SK-N-SH (cell line): ENCODE measurements around the gene PALM. TPM values are rescaled to one million over a fixed set of nuclear protein-coding genes. Genes with fewer than 3 reads are reported as not detected.

ENCODE experiments used
- CTCF ChIA-PET: fragments of 300-600, 350-600 bp; formaldehyde crosslinking; extraction: SDS; loops from one replicate; lab custom pipeline; 2021; lab: Yijun Ruan, JAX
- POLR2A ChIA-PET: fragments of 350-600 bp; sonication (Branson Sonifier 250); formaldehyde crosslinking; extraction: SDS; loops from one replicate; lab custom pipeline; 2020; ENCODE audit warnings: antibody characterized with exemption, inconsistent platforms; lab: Yijun Ruan, JAX
- DNase-seq: peaks from one replicate; pipeline ENCODE4 v3.0.0; 2012
- H2AFZ ChIP-seq: fragments of 200-600 bp; sonication (generic); 2 replicates; pipeline ENCODE4 v1.8.1; 2016; ENCODE audit warnings: antibody characterized with exemption, mild to moderate bottlenecking, low read depth
- H3F3A ChIP-seq: fragments of 200-600 bp; sonication (generic); replicated peaks from 2 replicates; pipeline ENCODE3; 2016; ENCODE audit warnings: antibody characterized with exemption, mild to moderate bottlenecking; ENCODE audit not compliant: insufficient read depth
- H3K27ac ChIP-seq, 2 experiments: fragments of 200-500 bp in 1 of 2; fragments of 200-600 bp in 1 of 2; sonication (Bioruptor generic) in 1 of 2; sonication (generic), shearing (Covaris generic) in 1 of 2; 2 replicates each; pipeline versions ENCODE4 v1.5.1 to v1.6.1; 2014 to 2016; ENCODE audit warnings: low read depth in 2 of 2, inconsistent platforms in 1 of 2, low read length in 1 of 2, mild to moderate bottlenecking in 1 of 2, mixed read lengths in 1 of 2
- H3K27me3 ChIP-seq: fragments of 200-600 bp; sonication (generic), shearing (Covaris generic); 2 replicates; pipeline ENCODE4 v1.6.1; 2016; ENCODE audit warnings: mixed run types; ENCODE audit not compliant: insufficient read depth
- H3K36me3 ChIP-seq, 2 experiments: fragments of 200-500 bp in 1 of 2; fragments of 200-600 bp in 1 of 2; sonication (Bioruptor generic) in 1 of 2; sonication (generic) in 1 of 2; replicated peaks in 1 of 2; 2 replicates each; pipeline versions ENCODE3 to v1.5.1; 2014 to 2016; ENCODE audit warnings: low read length in 1 of 2, mild to moderate bottlenecking in 1 of 2; ENCODE audit not compliant: insufficient read depth in 2 of 2, control insufficient read depth in 1 of 2
- H3K4me1 ChIP-seq, 2 experiments: fragments of 200-500 bp in 1 of 2; fragments of 200-600 bp in 1 of 2; sonication (Bioruptor generic) in 1 of 2; sonication (generic), shearing (Covaris generic) in 1 of 2; 2 replicates each; pipeline versions ENCODE4 v1.5.1 to v1.6.1; 2014 to 2016; ENCODE audit warnings: low read depth in 1 of 2, low read length in 1 of 2, mixed run types in 1 of 2; ENCODE audit not compliant: insufficient read depth in 2 of 2, control insufficient read depth in 1 of 2
- H3K4me2 ChIP-seq: fragments of 200-600 bp; sonication (generic), shearing (Covaris generic); 2 replicates; pipeline ENCODE4 v1.6.1; 2017; ENCODE audit warnings: mixed run types
- H3K4me3 ChIP-seq, 2 experiments: fragments of 200-500 bp in 1 of 2; fragments of 200-600 bp in 1 of 2; sonication (Bioruptor generic) in 1 of 2; sonication (generic), shearing (Covaris generic) in 1 of 2; 2 replicates each; pipeline versions ENCODE4 v1.5.1 to v1.8.1; 2014 to 2016; ENCODE audit warnings: low read depth in 2 of 2, inconsistent platforms in 1 of 2, low read length in 1 of 2, mild to moderate bottlenecking in 1 of 2, mixed read lengths in 1 of 2, moderate library complexity in 1 of 2
- H3K79me2 ChIP-seq: fragments of 200-600 bp; sonication (generic); 2 replicates; pipeline ENCODE4 v1.8.1; 2017; ENCODE audit warnings: mild to moderate bottlenecking; ENCODE audit not compliant: insufficient read depth
- H3K9ac ChIP-seq: fragments of 200-600 bp; sonication (generic); 2 replicates; pipeline ENCODE4 v1.6.1; 2017; ENCODE audit warnings: mixed run types
- H3K9me2 ChIP-seq: fragments of 200-600 bp; sonication (generic); 2 replicates; pipeline ENCODE4 v1.6.1; 2017; ENCODE audit warnings: mixed run types
- H3K9me3 ChIP-seq: fragments of 200-600 bp; sonication (generic); 2 replicates; pipeline ENCODE4 v1.6.1; 2017; ENCODE audit warnings: mixed run types, mild to moderate bottlenecking, moderate library complexity
- H4K20me1 ChIP-seq: fragments of 200-600 bp; sonication (generic); 2 replicates; pipeline ENCODE4 v1.6.1; 2017; ENCODE audit warnings: mild to moderate bottlenecking, mixed run types; ENCODE audit not compliant: insufficient read depth
- FOXM1 ChIP-seq: IDR thresholded peaks from 2 replicates; pipeline ENCODE4 v1.4.0; 2012; ENCODE audit warnings: low read depth, mild to moderate bottlenecking
- GATA2 ChIP-seq: sonication (generic); formaldehyde crosslinking; IDR thresholded peaks from 2 replicates; pipeline ENCODE4 v1.5.0; 2020; ENCODE audit warnings: mild to moderate bottlenecking, missing genetic modification reagents
- RAD21 ChIP-seq: IDR thresholded peaks from 2 replicates; pipeline ENCODE4 v1.6.1; 2012; ENCODE audit warnings: mild to moderate bottlenecking, low read length
- RCOR1 ChIP-seq: fragments of 150-350 bp; IDR thresholded peaks from 2 replicates; pipeline ENCODE4 v1.6.1; 2017; ENCODE audit warnings: antibody characterized with exemption, low read length
- REST ChIP-seq: IDR thresholded peaks from 2 replicates; pipeline ENCODE4 v1.6.1; 2012; ENCODE audit warnings: mild to moderate bottlenecking, low read depth, low read length, moderate library complexity
- WGBS: methylation state at CpG from one replicate; pipeline ENCODE4 v1.1.6; 2017; ENCODE audit warnings: low lambda C conversion rate; 5-methylcytosine and 5-hydroxymethylcytosine counted together
- polyA plus RNA-seq, 3 experiments: library from polyadenylated mRNA; depleted of rRNA; stranded (reverse); fragments of >200 nt; gene quantifications; 2 replicates each; pipeline ENCODE4 v1.2.3, GENCODE V29; 2012
- TF ChIP-seq, protein P1 (sequence below): IDR thresholded peaks from 2 replicates; pipeline ENCODE4 v1.4.0; 2012; ENCODE audit warnings: low read depth, borderline replicate concordance

PALM gene
- polyA plus RNA-seq, 1 of the 3 experiments (the other 2 are of a cell fraction): 15.6 TPM

DNA sequence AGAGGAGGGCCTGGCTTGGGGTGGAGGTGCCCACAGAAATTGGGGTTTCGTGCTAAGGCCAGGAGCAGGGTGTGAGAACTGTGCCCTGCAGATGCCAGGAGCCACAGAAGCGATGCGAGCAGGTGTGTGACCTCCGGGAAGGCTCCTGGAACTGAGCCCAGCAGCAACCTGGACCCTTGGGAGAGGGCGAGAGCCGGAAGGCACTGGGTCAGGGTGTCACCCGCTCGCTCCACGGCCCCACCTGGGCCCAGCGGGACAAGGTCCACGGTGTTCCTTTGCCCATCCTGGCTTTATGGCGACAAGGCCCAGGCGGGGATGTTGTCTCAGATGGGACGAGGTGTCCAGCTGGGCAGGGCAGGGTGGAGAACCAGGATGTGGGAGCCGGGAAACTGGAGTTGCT, 46.3 kb downstream of the PALM start:
- no peak for TF ChIP-seq RAD21
- TF ChIP-seq GATA2: no peak
- TF ChIP-seq RCOR1: no peak
- TF ChIP-seq REST: no peak
- no peaks in the 10 kb centered on the region for H4K20me1 ChIP-seq
- POLR2A ChIA-PET: no interaction called here
- no peak overlapping the region for H3K4me3 ChIP-seq
- H2AFZ ChIP-seq: no peak overlapping the region
- H3K4me2 ChIP-seq: no peak overlapping the region
- H3K9me3 ChIP-seq: no peaks in the 10 kb centered on the region
- H3K27ac ChIP-seq: no peak overlapping the region
- H3K9me2 ChIP-seq: no peaks in the 10 kb centered on the region
- H3K79me2 ChIP-seq: no peaks in the 10 kb centered on the region
- H3K9ac ChIP-seq: no peak overlapping the region
- H3K27me3 ChIP-seq: no peaks in the 10 kb centered on the region
- H3K4me1 ChIP-seq: no peaks in the 10 kb centered on the region
- WGBS: 96% methylated on average over 7 of the region's 15 CpGs
- DNase-seq: no peak
- CTCF ChIA-PET: interaction anchor here (1.3 to 1.6 kb wide), 2 partner anchors 16 to 46 kb away, joined by 3 to 7 read pairs; no protein-coding TSS in a partner anchor
- H3K36me3 ChIP-seq: no peaks in the 10 kb centered on the region
- peaks cover 2% of the 10 kb centered on the region for H3F3A ChIP-seq

- peak; percentile 67 for DNase-seq
- no peak overlapping the region for H3K4me2 ChIP-seq
- CTCF ChIA-PET: interaction anchor here (1.0 to 1.3 kb wide), 2 partner anchors 22 to 45 kb away, joined by 3 to 4 read pairs; no protein-coding TSS in a partner anchor
- H3K27me3 ChIP-seq: no peaks in the 10 kb centered on the region
- H3K9me3 ChIP-seq: no peaks in the 10 kb centered on the region
- no peaks in the 10 kb centered on the region for H3K79me2 ChIP-seq
- H3K27ac ChIP-seq: no peak overlapping the region
- H3K4me3 ChIP-seq: no peak overlapping the region
- TF ChIP-seq, protein P1, sequence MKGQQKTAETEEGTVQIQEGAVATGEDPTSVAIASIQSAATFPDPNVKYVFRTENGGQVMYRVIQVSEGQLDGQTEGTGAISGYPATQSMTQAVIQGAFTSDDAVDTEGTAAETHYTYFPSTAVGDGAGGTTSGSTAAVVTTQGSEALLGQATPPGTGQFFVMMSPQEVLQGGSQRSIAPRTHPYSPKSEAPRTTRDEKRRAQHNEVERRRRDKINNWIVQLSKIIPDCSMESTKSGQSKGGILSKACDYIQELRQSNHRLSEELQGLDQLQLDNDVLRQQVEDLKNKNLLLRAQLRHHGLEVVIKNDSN: peak; percentile 65; the same call in 1 of the 2 replicates
- TF ChIP-seq FOXM1: no peak
- H3K9me2 ChIP-seq: no peaks in the 10 kb centered on the region
- no peak overlapping the region for H2AFZ ChIP-seq
- H3K4me1 ChIP-seq: no peaks in the 10 kb centered on the region
- no peaks in the 10 kb centered on the region for H3K36me3 ChIP-seq
- POLR2A ChIA-PET: no interaction called here
- peaks cover 2% of the 10 kb centered on the region for H3F3A ChIP-seq
- no peak overlapping the region for H3K9ac ChIP-seq
- no peaks in the 10 kb centered on the region for H4K20me1 ChIP-seq
These were observed 47.5 kb downstream of the PALM start for GRCh38 chr19:756236-756635.
